Loucy (cell line): Measurements from ENCODE around the gene PLK2.

Experiments
- EZH2phosphoT487 ChIP-seq: fragments of 200-600 bp; IDR thresholded peaks from 2 replicates; pipeline ENCODE4 v1.6.1; 2018; ENCODE audit warnings: antibody characterized with exemption, mild to moderate bottlenecking, moderate library complexity, borderline replicate concordance
- TF ChIP-seq, protein P1 (sequence below): fragments of 200-600 bp; sonication (generic); conservative IDR thresholded peaks from 2 replicates; pipeline ENCODE4 v1.5.1; 2014; ENCODE audit warnings: mild to moderate bottlenecking, antibody characterized with exemption, low read length

DNA sequence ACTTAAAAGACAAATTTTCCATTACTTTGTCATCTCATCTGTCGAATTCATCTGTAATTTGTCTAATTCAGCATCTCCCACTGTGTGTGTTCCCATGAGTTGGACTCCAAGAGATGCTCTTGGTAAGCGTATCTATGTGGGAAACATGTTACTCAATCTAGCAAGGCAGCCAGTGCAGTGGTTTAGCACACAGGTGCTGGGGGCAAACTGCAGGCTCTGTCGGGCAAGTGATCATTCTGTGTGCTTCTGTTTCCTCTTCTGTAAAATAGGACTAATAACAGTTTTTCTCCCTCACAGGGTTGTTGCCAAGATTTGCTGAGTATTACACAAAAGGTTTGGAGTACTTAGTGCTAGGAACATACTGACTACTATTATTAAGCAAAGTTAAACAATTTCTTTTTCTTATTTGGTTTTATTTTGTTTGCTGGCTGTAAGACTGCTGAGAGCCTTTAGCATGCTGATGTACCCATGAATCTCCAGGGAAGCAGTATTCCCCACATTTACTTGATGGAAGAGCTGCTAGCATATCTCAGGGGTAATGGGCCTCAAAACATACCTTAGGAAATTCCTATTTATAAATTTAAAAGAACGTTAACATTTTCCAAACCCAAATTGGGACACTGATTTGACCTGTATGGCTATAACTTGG is 30.6 kb upstream of the PLK2 start:
- TF ChIP-seq, protein P1, sequence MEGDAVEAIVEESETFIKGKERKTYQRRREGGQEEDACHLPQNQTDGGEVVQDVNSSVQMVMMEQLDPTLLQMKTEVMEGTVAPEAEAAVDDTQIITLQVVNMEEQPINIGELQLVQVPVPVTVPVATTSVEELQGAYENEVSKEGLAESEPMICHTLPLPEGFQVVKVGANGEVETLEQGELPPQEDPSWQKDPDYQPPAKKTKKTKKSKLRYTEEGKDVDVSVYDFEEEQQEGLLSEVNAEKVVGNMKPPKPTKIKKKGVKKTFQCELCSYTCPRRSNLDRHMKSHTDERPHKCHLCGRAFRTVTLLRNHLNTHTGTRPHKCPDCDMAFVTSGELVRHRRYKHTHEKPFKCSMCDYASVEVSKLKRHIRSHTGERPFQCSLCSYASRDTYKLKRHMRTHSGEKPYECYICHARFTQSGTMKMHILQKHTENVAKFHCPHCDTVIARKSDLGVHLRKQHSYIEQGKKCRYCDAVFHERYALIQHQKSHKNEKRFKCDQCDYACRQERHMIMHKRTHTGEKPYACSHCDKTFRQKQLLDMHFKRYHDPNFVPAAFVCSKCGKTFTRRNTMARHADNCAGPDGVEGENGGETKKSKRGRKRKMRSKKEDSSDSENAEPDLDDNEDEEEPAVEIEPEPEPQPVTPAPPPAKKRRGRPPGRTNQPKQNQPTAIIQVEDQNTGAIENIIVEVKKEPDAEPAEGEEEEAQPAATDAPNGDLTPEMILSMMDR, result no peak
- no peak for TF ChIP-seq EZH2phosphoT487
